Esophagus (tissue), 2 donors: ENCODE measurements around the gene GJB6. TPM values are rescaled to one million over a fixed set of nuclear protein-coding genes. Genes with fewer than 3 reads are reported as not detected.
A peak's percentile ranks its signal among the peaks of the same experiment; 100 is the strongest.
"Not testable (repeated sequence)": the region's sequence is repeated elsewhere in the genome, so short reads cannot be mapped to it uniquely, and the experiment has no call there.

Experiments used
- H3K27ac ChIP-seq, 2 donors: one replicate each; pipeline ENCODE4 v1.5.1; 2013; ENCODE audit warnings: low read depth in 2 of 2, mild to moderate bottlenecking in 2 of 2, inconsistent platforms in 1 of 2, low read length in 1 of 2, moderate library complexity in 1 of 2
- H3K27me3 ChIP-seq, 2 donors: one replicate each; pipeline ENCODE4 v1.6.1; 2013; ENCODE audit warnings: low read length in 2 of 2, control low read depth in 1 of 2, mild to moderate bottlenecking in 1 of 2; ENCODE audit not compliant: insufficient read depth in 2 of 2, control insufficient read depth in 1 of 2
- H3K36me3 ChIP-seq, 2 donors: one replicate each; pipeline ENCODE4 v1.6.1; 2013; ENCODE audit warnings: low read length in 1 of 2; ENCODE audit not compliant: control insufficient read depth in 2 of 2, insufficient read depth in 2 of 2
- H3K4me1 ChIP-seq, 2 donors: one replicate each; pipeline ENCODE4 v1.6.1; 2013; ENCODE audit warnings: low read length in 1 of 2; ENCODE audit not compliant: control insufficient read depth in 2 of 2, insufficient read depth in 2 of 2
- H3K4me3 ChIP-seq, 2 donors: one replicate each; pipeline ENCODE4 v1.5.1; 2013; ENCODE audit warnings: low read length in 2 of 2, mild to moderate bottlenecking in 2 of 2, low read depth in 1 of 2, moderate library complexity in 1 of 2
- H3K9me3 ChIP-seq, 2 donors: one replicate each; pipeline ENCODE4 v1.6.1; 2013; ENCODE audit warnings: mild to moderate bottlenecking in 2 of 2, low read depth in 1 of 2, low read length in 1 of 2, moderate library complexity in 1 of 2; ENCODE audit not compliant: control insufficient read depth in 2 of 2, insufficient read depth in 1 of 2
- WGBS, 2 donors: extraction: QIAGEN DNeasy Blood & Tissue Kit; methylation state at CpG; one replicate each; pipeline ENCODE4 v1.1.7; 2013; 5-methylcytosine and 5-hydroxymethylcytosine counted together
- polyA plus RNA-seq, 2 donors: library from polyadenylated mRNA; stranded (reverse); fragments of 200-250 nt; gene quantifications; one replicate each; pipeline ENCODE4 v1.2.3, GENCODE V29; 2013
- donor health status: healthy with polysubstance abuse.
- donor health status: Bipolar disorder and iron deficiency.

The GJB6 gene
- 100 to 1,000 TPM; 230 to 294 TPM for polyA plus RNA-seq

DNA sequence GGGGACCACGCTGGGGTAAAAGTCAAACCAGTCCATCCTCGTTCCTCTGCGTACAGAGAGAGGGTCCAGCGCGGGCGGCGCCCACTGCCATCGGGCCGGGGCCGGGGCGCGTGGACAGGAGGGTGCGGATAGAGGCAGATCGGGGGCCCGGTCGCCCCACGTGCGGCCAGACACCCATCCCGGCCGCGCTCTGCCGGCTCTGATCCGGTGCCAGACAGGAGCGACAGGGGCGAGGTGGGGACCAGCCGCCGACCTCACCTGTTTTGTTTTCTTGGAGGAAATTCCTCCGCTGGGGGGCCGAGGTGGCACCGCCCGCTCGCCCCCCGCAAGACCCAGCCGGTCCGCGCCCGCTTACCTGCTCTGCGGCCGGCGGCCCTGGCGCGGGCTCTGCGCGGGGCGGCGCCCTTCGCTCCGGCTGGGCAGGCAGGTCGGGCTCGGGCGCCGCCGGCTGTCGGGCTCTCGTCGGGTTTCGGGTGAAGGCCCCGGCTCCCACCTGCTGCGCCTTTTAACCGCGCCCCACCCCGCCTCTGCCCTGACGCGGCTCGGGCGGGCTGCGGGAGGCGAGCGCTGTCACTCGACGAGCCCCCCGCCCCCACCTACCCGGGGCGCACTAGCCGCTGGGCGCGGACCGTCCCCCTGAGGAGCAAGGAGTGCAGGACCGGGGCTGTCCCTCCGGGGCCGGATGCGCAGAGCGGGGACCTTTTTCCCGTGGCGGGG lies at the start of gene GJB6:
Gene GJB6 (minus strand): TSS at position 481 of the 717 bp plus-strand sequence. CDS start 8,839 bp downstream, outside the sequence.
- H3K4me1 ChIP-seq, result no peaks in the 10 kb centered on the region
- 1% methylated on average over 76 to 85 of the region's 85 CpGs for WGBS, 2 donors
- H3K27me3 ChIP-seq, result no peaks in the 10 kb centered on the region
- peaks cover 0 to 2% of the 10 kb centered on the region in 2 donors for H3K36me3 ChIP-seq
- H3K9me3 ChIP-seq, result no peaks in the 10 kb centered on the region
- H3K4me3 ChIP-seq, result peak within 1 kb of the TSS; percentile 62 to 69
- peak within 1 kb of the TSS; percentile 74 to 85 for H3K27ac ChIP-seq

- 63 to 81% methylated on average over 5 of the region's 5 CpGs for WGBS, 2 donors
- H3K36me3 ChIP-seq, H3K27me3 ChIP-seq, H3K4me1 ChIP-seq, H3K9me3 ChIP-seq, H3K4me3 ChIP-seq: not testable (repeated sequence)
- peak overlapping the region; percentile 47 to 87 for H3K27ac ChIP-seq
These were observed 44.8 kb upstream of the GJB6 start for GRCh38 chr13:20276901-20277300.

GRCh38 chr13:20274466-20274865 lies 42.3 kb upstream of the GJB6 start:
- Histone ChIP-seq H3K4me1 (peaks cover 0 to 8% of the 10 kb centered on the region in 2 donors), H3K9me3 (no peaks in the 10 kb centered on the region), H3K4me3 (no peak overlapping the region), H3K27me3 (no peaks in the 10 kb centered on the region), H3K27ac (peak overlapping the region in 1 of 2 donors; percentile 27), H3K36me3 (no peaks in the 10 kb centered on the region)
- 58 to 66% methylated on average over 4 of the region's 4 CpGs for WGBS, 2 donors

- H3K36me3 ChIP-seq, result no peaks in the 10 kb centered on the region
- peaks cover 0 to 8% of the 10 kb centered on the region in 2 donors for H3K4me1 ChIP-seq
- WGBS, 2 donors, result 70 to 79% methylated on average over 17 of the region's 17 CpGs
- no peaks in the 10 kb centered on the region for H3K9me3 ChIP-seq
- H3K4me3 ChIP-seq, result no peak overlapping the region
- H3K27me3 ChIP-seq, result no peaks in the 10 kb centered on the region
- no peak overlapping the region for H3K27ac ChIP-seq
These were observed 40.6 kb upstream of the GJB6 start for GRCh38 chr13:20272588-20273171.

DNA sequence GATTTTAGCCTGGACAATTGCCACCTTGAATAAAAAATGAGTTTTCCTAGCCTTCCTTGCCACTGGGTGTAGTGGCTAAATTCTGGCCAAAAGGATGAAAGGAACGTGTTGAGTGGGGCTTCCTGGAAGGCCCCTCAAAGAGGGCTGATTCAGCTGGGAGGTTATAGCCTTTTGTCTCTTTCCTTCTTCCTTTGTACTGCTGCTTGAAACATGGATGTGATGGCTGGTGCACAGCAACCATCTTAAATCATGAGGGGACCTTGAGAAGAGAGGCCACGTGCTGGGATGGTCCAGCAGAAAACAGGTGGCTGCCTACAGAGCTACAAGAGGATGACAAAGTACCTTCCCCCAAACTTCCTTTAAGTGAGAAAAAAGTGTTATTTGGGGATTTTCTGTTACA lies 40.0 kb upstream of the GJB6 start:
- peaks cover 0 to 8% of the 10 kb centered on the region in 2 donors for H3K4me1 ChIP-seq
- H3K9me3 ChIP-seq, result no peaks in the 10 kb centered on the region
- no peaks in the 10 kb centered on the region for H3K27me3 ChIP-seq
- no peaks in the 10 kb centered on the region for H3K36me3 ChIP-seq
- no peak overlapping the region for H3K4me3 ChIP-seq
- 67 to 69% methylated on average over 2 of the region's 2 CpGs for WGBS, 2 donors
- H3K27ac ChIP-seq, result no peak overlapping the region

DNA sequence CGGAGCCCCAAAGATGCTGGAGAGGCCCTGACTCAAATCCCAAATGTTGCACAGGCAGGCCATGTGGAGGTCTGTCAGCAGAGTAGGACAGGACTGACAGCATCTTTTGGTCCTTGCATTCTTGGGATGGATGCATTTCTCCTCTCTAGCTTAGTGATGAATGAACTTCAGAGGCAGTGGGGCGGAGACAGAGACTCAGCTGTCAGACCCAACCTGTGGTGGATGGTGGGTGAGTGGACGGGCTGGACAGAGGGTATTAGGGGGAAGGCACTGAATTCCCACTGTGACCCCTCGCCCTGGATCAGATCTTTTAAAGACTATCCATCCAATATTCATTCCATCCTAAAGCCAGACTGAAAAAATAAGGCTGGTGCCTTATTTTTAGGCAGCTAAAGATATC lies 39.3 kb upstream of the GJB6 start:
- Histone ChIP-seq H3K4me1 (peaks cover 0 to 6% of the 10 kb centered on the region in 2 donors), H3K36me3 (no peaks in the 10 kb centered on the region), H3K27ac (no peak overlapping the region), H3K9me3 (no peaks in the 10 kb centered on the region), H3K27me3 (no peaks in the 10 kb centered on the region), H3K4me3 (no peak overlapping the region)
- 70 to 74% methylated on average over 4 of the region's 4 CpGs for WGBS, 2 donors

GRCh38 chr13:20270163-20270865 lies 38.2 kb upstream of the GJB6 start:
- Histone ChIP-seq H3K4me1 (peaks cover 0 to 6% of the 10 kb centered on the region in 2 donors), H3K27me3 (no peaks in the 10 kb centered on the region), H3K4me3 (no peak overlapping the region), H3K27ac (peak overlapping the region in 1 of 2 donors; percentile 74), H3K9me3 (no peaks in the 10 kb centered on the region), H3K36me3 (no peaks in the 10 kb centered on the region)
- 23 to 31% methylated on average over 9 of the region's 9 CpGs for WGBS, 2 donors

DNA sequence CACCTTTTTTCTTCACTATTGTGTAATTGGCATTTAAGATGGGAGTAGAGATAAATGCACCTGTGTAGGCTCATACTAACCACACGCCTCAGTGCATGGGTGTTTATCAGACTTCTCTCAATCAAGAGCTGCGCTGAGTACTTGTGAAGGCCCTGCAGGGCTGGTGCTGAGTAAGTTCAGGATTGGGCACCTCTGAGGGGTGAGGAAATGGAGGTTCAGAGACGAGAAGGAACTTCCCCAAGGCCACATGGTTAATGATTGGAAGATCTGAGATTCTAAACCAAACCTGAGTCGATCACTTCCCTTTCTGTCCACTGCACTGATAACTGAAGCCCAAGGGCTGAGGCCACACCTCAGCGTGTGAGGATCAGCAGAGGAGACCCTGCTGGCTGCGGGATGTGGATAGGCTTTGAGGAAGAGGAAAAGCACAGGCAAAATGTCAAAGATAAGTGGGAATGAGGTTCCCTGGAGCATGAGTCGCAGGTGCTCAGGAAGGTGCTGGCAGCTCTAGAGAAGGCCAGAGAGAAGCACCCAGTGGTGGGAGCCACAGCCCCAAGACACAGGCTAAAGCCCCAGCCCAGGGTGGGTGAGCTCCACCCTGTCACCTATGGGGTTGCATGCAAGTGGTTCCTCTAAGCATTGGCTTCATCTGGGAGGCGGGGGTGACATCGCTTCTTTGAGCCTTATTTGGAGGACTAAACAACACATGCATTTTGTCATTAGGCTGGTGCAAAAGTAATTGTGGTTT lies 32.3 kb upstream of the GJB6 start:
- Histone ChIP-seq H3K27ac (no peak overlapping the region), H3K36me3 (no peaks in the 10 kb centered on the region), H3K27me3 (no peaks in the 10 kb centered on the region), H3K4me3 (no peak overlapping the region), H3K9me3 (no peaks in the 10 kb centered on the region), H3K4me1 (no peaks in the 10 kb centered on the region)
- 75 to 84% methylated on average over 9 of the region's 9 CpGs for WGBS, 2 donors

DNA sequence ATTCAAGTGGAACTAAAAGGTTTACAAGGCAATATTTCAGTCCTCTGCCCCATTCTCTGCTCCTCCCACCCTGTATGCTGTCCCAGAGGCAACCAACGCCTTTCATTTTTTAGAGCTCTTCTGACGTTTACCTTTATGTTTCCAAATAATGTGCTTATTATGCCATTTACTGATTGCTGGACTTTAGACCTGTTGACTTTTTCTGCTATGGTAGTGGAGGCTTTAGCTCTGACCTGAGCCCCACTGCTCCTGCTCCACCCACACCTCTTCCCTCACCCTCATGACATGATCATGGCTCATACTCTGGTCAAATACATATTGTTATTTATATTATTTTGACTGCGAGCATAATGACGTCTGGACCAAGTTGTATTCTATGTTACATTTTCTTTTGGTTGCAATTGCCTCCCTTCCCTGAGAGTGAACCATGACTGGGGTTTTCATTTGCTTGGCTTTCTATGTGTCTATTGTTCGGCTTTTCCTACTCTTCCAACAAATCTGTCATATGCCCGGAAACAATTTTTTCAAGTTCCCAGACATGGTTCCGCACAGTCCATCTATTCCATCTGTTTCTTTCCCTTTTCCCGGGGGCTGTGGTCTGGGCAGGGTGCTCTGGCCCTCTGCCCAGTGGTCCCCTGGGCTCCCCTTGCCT lies 31.4 kb upstream of the GJB6 start:
- 88 to 89% methylated on average over 8 of the region's 8 CpGs for WGBS, 2 donors
- Histone ChIP-seq H3K36me3 (no peaks in the 10 kb centered on the region), H3K27ac (no peak overlapping the region), H3K4me1 (no peaks in the 10 kb centered on the region), H3K4me3 (no peak overlapping the region), H3K9me3 (no peaks in the 10 kb centered on the region), H3K27me3 (no peaks in the 10 kb centered on the region)
